Endothelial cell (in vitro differentiated cells): ENCODE results near the gene LRTM2. TPM values are rescaled to one million over a fixed set of nuclear protein-coding genes. Genes with fewer than 3 reads are reported as not detected.

ENCODE experiments used
- DNase-seq: peaks from one replicate; pipeline ENCODE4 v3.0.0; 2021; ENCODE audit warnings: low spot score
- H3K27ac Mint-ChIP-seq: one replicate; pipeline ENCODE4 v1.8.0; 2021; ENCODE audit warnings: mixed read lengths, inconsistent platforms; ENCODE audit not compliant: unreplicated experiment
- H3K27me3 Mint-ChIP-seq: one replicate; pipeline ENCODE4 v1.8.0; 2021; ENCODE audit warnings: mild to moderate bottlenecking, moderate library complexity, mixed read lengths, inconsistent platforms; ENCODE audit not compliant: unreplicated experiment
- H3K36me3 Mint-ChIP-seq: one replicate; pipeline ENCODE4 v1.8.0; 2021; ENCODE audit warnings: mild to moderate bottlenecking, low read depth, mixed read lengths, inconsistent platforms; ENCODE audit not compliant: unreplicated experiment
- H3K4me1 Mint-ChIP-seq: one replicate; pipeline ENCODE4 v1.8.0; 2021; ENCODE audit warnings: mild to moderate bottlenecking, mixed read lengths, inconsistent platforms; ENCODE audit not compliant: unreplicated experiment
- H3K4me3 Mint-ChIP-seq: one replicate; pipeline ENCODE4 v1.8.0; 2021; ENCODE audit warnings: mild to moderate bottlenecking, mixed read lengths, inconsistent platforms; ENCODE audit not compliant: unreplicated experiment
- H3K9me3 Mint-ChIP-seq: one replicate; pipeline ENCODE4 v1.8.0; 2021; ENCODE audit warnings: mixed read lengths, inconsistent platforms; ENCODE audit not compliant: unreplicated experiment
- total RNA-seq: library from RNA; stranded (reverse); fragmentation: NEBNext Ultra II Directional; extraction: Animal tissue kit (Norgen Biotek cat#: 25700); gene quantifications from one replicate; pipeline ENCODE4 v1.2.1, GENCODE V29; 2021; ENCODE audit not compliant: unreplicated experiment
- TF ChIP-seq, protein P1 (sequence below): fragments of 200-600 bp; sonication (generic); IDR thresholded peaks from one replicate; pipeline ENCODE4 v1.5.0; 2021; ENCODE audit warnings: antibody characterized with exemption; ENCODE audit not compliant: unreplicated experiment

Gene LRTM2
- total RNA-seq, 1 donor from 2014 or later: not detected

GRCh38 chr12:1842183-1842904 is 22.0 kb downstream of the LRTM2 start:
- H3K27ac Mint-ChIP-seq: no peak overlapping the region
- H3K9me3 Mint-ChIP-seq: no peaks in the 10 kb centered on the region
- no peak for DNase-seq
- TF ChIP-seq, protein P1, sequence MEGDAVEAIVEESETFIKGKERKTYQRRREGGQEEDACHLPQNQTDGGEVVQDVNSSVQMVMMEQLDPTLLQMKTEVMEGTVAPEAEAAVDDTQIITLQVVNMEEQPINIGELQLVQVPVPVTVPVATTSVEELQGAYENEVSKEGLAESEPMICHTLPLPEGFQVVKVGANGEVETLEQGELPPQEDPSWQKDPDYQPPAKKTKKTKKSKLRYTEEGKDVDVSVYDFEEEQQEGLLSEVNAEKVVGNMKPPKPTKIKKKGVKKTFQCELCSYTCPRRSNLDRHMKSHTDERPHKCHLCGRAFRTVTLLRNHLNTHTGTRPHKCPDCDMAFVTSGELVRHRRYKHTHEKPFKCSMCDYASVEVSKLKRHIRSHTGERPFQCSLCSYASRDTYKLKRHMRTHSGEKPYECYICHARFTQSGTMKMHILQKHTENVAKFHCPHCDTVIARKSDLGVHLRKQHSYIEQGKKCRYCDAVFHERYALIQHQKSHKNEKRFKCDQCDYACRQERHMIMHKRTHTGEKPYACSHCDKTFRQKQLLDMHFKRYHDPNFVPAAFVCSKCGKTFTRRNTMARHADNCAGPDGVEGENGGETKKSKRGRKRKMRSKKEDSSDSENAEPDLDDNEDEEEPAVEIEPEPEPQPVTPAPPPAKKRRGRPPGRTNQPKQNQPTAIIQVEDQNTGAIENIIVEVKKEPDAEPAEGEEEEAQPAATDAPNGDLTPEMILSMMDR: no peak
- H3K4me1 Mint-ChIP-seq: no peaks in the 10 kb centered on the region
- H3K4me3 Mint-ChIP-seq: no peak overlapping the region
- peaks cover 3% of the 10 kb centered on the region for H3K27me3 Mint-ChIP-seq
- H3K36me3 Mint-ChIP-seq: no peaks in the 10 kb centered on the region

- Mint-ChIP-seq H3K4me1 (no peaks in the 10 kb centered on the region), H3K36me3 (no peaks in the 10 kb centered on the region), H3K27me3 (peaks cover 3% of the 10 kb centered on the region), H3K4me3 (no peak overlapping the region), H3K9me3 (no peaks in the 10 kb centered on the region), H3K27ac (no peak overlapping the region)
- TF ChIP-seq, protein P1: no peak
- no peak for DNase-seq
Measured at GRCh38 chr12:1842905-1843640, 22.7 kb downstream of the LRTM2 start.

- TF ChIP-seq, protein P1: no peak
- Mint-ChIP-seq H3K36me3 (no peaks in the 10 kb centered on the region), H3K27ac (no peak overlapping the region), H3K4me3 (no peak overlapping the region), H3K9me3 (no peaks in the 10 kb centered on the region), H3K4me1 (no peaks in the 10 kb centered on the region), H3K27me3 (peaks cover 3% of the 10 kb centered on the region)
- DNase-seq: no peak
Measured at GRCh38 chr12:1843641-1844005, 23.3 kb downstream of the LRTM2 start.

- H3K36me3 Mint-ChIP-seq: no peaks in the 10 kb centered on the region
- TF ChIP-seq, protein P1: no peak
- no peak for DNase-seq
- H3K4me3 Mint-ChIP-seq: no peak overlapping the region
- H3K27ac Mint-ChIP-seq: no peak overlapping the region
- peaks cover 3% of the 10 kb centered on the region for H3K27me3 Mint-ChIP-seq
- H3K9me3 Mint-ChIP-seq: no peaks in the 10 kb centered on the region
- no peaks in the 10 kb centered on the region for H3K4me1 Mint-ChIP-seq
Measured at GRCh38 chr12:1844223-1844622, 23.9 kb downstream of the LRTM2 start.
